Neuronal stem cell (in vitro differentiated cells): ENCODE results near the gene LITAF. TPM values are rescaled to one million over a fixed set of nuclear protein-coding genes. Genes with fewer than 3 reads are reported as not detected.

ENCODE experiments used
- DNase-seq: peaks from one replicate; pipeline ENCODE4 v3.0.0-alpha.2; 2013; ENCODE audit warnings: low spot score
- H2AFZ ChIP-seq: one replicate; pipeline ENCODE4 v1.6.1; 2013; ENCODE audit warnings: mild to moderate bottlenecking, low read length, inconsistent platforms
- H2AK5ac ChIP-seq: 2 replicates; pipeline ENCODE4 v1.6.1; 2013; ENCODE audit warnings: low read depth, mild to moderate bottlenecking, inconsistent platforms, low read length, moderate library complexity, mixed read lengths
- H2BK120ac ChIP-seq: 2 replicates; pipeline ENCODE4 v1.6.1; 2013; ENCODE audit warnings: low read depth, mild to moderate bottlenecking, inconsistent platforms, low read length, moderate library complexity, mixed read lengths
- H2BK12ac ChIP-seq: one replicate; pipeline ENCODE4 v1.6.1; 2013; ENCODE audit warnings: low read length, inconsistent platforms
- H2BK15ac ChIP-seq: 2 replicates; pipeline ENCODE4 v1.6.1; 2013; ENCODE audit warnings: mild to moderate bottlenecking, low read length, inconsistent platforms, mixed read lengths
- H2BK5ac ChIP-seq: one replicate; pipeline ENCODE4 v1.6.1; 2013; ENCODE audit warnings: inconsistent platforms, mild to moderate bottlenecking, low read length, moderate library complexity
- H3K14ac ChIP-seq: one replicate; pipeline ENCODE4 v1.6.1; 2013; ENCODE audit warnings: low read length, inconsistent platforms
- H3K18ac ChIP-seq: 2 replicates; pipeline ENCODE4 v1.6.1; 2013; ENCODE audit warnings: low read length, inconsistent platforms
- H3K23ac ChIP-seq: 2 replicates; pipeline ENCODE4 v1.6.1; 2013; ENCODE audit warnings: low read depth, mild to moderate bottlenecking, mixed read lengths, low read length, inconsistent platforms; ENCODE audit not compliant: poor library complexity
- H3K27ac ChIP-seq: replicated peaks from 3 replicates; pipeline ENCODE4 v1.5.1; 2013; ENCODE audit warnings: low read length, inconsistent platforms
- H3K27me3 ChIP-seq, 3 experiments: 2 replicates each; pipeline ENCODE4 v1.6.1; 2013; ENCODE audit warnings: low read length in 3 of 3, mild to moderate bottlenecking in 2 of 3, inconsistent platforms in 1 of 3, low read depth in 1 of 3, mixed read lengths in 1 of 3, moderate library complexity in 1 of 3; ENCODE audit not compliant: control insufficient read depth in 3 of 3, insufficient read depth in 3 of 3
- H3K36me3 ChIP-seq, 2 donors: replicated peaks in 1 of 2; 2 replicates each; pipeline ENCODE4 v1.6.1; 2013; ENCODE audit warnings: low read length in 2 of 2; ENCODE audit not compliant: control insufficient read depth in 2 of 2, insufficient read depth in 2 of 2
- H3K4ac ChIP-seq: 2 replicates; pipeline ENCODE4 v1.6.1; 2013; ENCODE audit warnings: inconsistent platforms, mild to moderate bottlenecking, low read length, moderate library complexity
- H3K4me1 ChIP-seq, 2 donors: 1 replicate in 1 of 2; 2 replicates in 1 of 2; pipeline ENCODE4 v1.6.1; 2013; ENCODE audit warnings: low read length in 2 of 2, low read depth in 1 of 2; ENCODE audit not compliant: control insufficient read depth in 2 of 2, insufficient read depth in 1 of 2
- H3K4me2 ChIP-seq: one replicate; pipeline ENCODE4 v1.6.1; 2013; ENCODE audit warnings: mild to moderate bottlenecking, low read length, inconsistent platforms; ENCODE audit not compliant: insufficient read depth, poor library complexity, severe bottlenecking
- H3K4me3 ChIP-seq, 2 donors: 2 replicates each; pipeline ENCODE4 v1.5.1; 2013; ENCODE audit warnings: low read length in 2 of 2, mild to moderate bottlenecking in 2 of 2, inconsistent platforms in 1 of 2, moderate library complexity in 1 of 2
- H3K79me1 ChIP-seq: one replicate; pipeline ENCODE4 v1.6.1; 2013; ENCODE audit warnings: low read depth, mild to moderate bottlenecking, inconsistent platforms, low read length, moderate library complexity
- H3K9ac ChIP-seq: one replicate; pipeline ENCODE4 v1.6.1; 2013; ENCODE audit warnings: mild to moderate bottlenecking, low read depth, low read length, inconsistent platforms; ENCODE audit not compliant: poor library complexity
- H3K9me3 ChIP-seq, 2 donors: replicated peaks in 1 of 2; 2 replicates each; pipeline versions ENCODE3 to v1.6.1; 2013; ENCODE audit warnings: low read length in 2 of 2, mild to moderate bottlenecking in 2 of 2, inconsistent platforms in 1 of 2, low read depth in 1 of 2, mixed read lengths in 1 of 2, moderate library complexity in 1 of 2; ENCODE audit not compliant: control insufficient read depth in 2 of 2, insufficient read depth in 1 of 2
- H4K8ac ChIP-seq: one replicate; pipeline ENCODE4 v1.6.1; 2013; ENCODE audit warnings: low read depth, mild to moderate bottlenecking, inconsistent platforms, low read length, moderate library complexity
- H4K91ac ChIP-seq: one replicate; pipeline ENCODE4 v1.6.1; 2013; ENCODE audit warnings: low read length, low read depth, mild to moderate bottlenecking, inconsistent platforms; ENCODE audit not compliant: poor library complexity
- WGBS, 2 donors: extraction: QIAGEN DNeasy Blood & Tissue Kit; methylation state at CpG; one replicate each; pipeline ENCODE4 v1.1.7; 2013; ENCODE audit warnings: missing lambda C conversion rate in 2 of 2, mixed read lengths in 1 of 2; ENCODE audit not compliant: insufficient read length in 2 of 2, insufficient replicate concordance in 1 of 2; ENCODE audit errors: extremely low coverage in 2 of 2; 5-methylcytosine and 5-hydroxymethylcytosine counted together
- polyA plus RNA-seq, 2 experiments: library from polyadenylated mRNA; stranded (reverse); fragments of 200-250 nt; gene quantifications; one replicate each; pipeline ENCODE4 v1.2.3, GENCODE V29; 2013

LITAF gene
- 85.6 TPM for polyA plus RNA-seq (2013, experiment 1 of 2)
- polyA plus RNA-seq (2013, experiment 2 of 2): 87.4 TPM

DNA sequence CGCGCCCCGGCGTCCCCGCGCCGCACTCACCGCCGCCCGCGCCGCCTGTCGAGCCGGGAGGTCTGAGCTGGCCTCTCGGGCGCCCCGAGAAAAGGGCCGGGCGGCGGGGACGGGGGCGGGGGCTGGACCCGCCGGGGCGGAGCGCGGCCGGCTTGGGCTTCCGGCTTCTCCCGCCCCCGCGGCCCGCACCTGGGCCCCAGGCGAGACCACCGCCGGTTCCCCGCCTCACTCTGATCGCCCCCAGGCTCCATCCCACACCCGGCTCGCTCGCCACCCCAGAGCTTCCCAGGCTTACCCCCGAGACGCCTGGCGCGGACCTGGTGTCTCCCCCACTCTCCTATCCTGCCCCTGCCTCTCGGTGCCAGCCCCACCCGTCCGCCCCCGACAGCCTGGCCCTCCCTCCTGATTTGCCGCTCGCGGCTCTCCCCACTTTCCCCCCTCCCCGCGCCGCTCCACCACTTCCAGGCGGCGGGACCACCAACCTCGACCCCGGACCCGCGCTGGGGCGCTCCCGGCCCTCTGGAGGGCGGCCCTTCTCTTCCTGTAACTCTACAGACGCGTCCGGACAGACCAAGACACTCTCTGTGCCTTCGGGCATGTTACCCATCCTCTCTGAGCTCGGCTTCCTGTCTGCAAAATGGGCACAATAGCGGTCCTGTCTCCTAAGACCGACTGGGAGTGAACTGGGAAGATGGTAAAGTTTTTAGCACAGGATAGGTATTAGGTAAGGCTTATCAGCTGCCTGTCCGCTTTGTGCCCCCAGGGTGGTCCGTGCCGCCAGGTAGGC lies at the start of gene LITAF:
Gene LITAF, minus strand, starts transcription at position 64 of the 787 bp plus-strand sequence. CDS start 30,189 bp downstream, outside the sequence.
- Histone ChIP-seq H3K27ac (no peak within 1 kb of the TSS), H3K4me3 (peak within 1 kb of the TSS; percentile 47 to 86), H3K4ac (no peak within 1 kb of the TSS), H4K8ac (no peak within 1 kb of the TSS), H3K36me3 (no peaks in the 10 kb centered on the region), H3K4me1 (peaks cover 9 to 15% of the 10 kb centered on the region in 2 donors), H2BK5ac (no peak within 1 kb of the TSS), H3K23ac (peak within 1 kb of the TSS; percentile 90), H2AK5ac (peak within 1 kb of the TSS; percentile 88), H2BK120ac (peak within 1 kb of the TSS; percentile 87), H2AFZ (peak within 1 kb of the TSS; percentile 90), H3K18ac (peak within 1 kb of the TSS; percentile 94), H2BK15ac (peak within 1 kb of the TSS; percentile 82), H3K4me2 (peak within 1 kb of the TSS; percentile 91), H3K27me3 (peaks cover 0 to 26% (median 4%) of the 10 kb centered on the region in 3 experiments), H2BK12ac (peak within 1 kb of the TSS; percentile 77), H3K9ac (peak within 1 kb of the TSS; percentile 78), H3K14ac (no peak within 1 kb of the TSS), H4K91ac (no peak within 1 kb of the TSS), H3K9me3 (peaks cover 8 to 14% of the 10 kb centered on the region in 2 donors), H3K79me1 (peaks cover 3% of the 10 kb centered on the region)
- DNase-seq: peak; percentile 52
- no CpG with 5 or more reads among the region's 74 CpGs for WGBS, 2 donors

DNA sequence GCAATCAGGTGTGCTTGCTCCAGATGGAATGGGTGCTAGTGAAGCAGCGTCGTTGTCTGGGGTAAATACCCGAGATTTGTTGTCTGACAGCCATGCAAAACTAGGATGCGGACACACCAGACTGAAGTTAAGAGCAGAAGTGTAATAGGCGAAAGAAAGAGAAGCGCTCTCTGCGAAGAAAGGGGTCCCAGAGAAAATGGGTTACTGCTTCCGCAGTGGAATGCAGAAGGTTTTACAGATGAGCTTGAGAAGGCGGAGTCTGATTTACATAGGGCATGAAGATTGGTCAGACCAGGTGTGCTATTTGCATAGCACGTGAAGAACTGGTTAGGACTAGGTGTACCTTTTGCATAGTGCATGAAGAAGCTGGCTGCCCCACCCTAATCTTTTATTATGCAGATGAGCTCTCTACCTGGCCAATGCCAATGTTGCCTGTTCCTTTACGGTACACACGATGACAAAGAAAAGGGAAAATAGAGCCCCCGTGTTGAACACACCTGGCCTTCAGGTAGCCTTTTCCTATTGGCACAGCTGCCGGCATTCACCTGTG lies 49.5 kb upstream of the LITAF start:
- no peaks in the 10 kb centered on the region for H3K79me1 ChIP-seq
- H2AK5ac ChIP-seq: no peak overlapping the region
- no peak overlapping the region for H3K23ac ChIP-seq
- no peak overlapping the region for H4K91ac ChIP-seq
- no peak overlapping the region for H4K8ac ChIP-seq
- H3K9me3 ChIP-seq: peaks cover 0 to 2% of the 10 kb centered on the region in 2 donors
- no peak overlapping the region for H3K4me3 ChIP-seq
- H3K27me3 ChIP-seq: peaks cover 0 to 5% (median 2%) of the 10 kb centered on the region in 3 experiments
- H3K36me3 ChIP-seq: no peaks in the 10 kb centered on the region
- peak overlapping the region; percentile 35 for H3K4me2 ChIP-seq
- H3K9ac ChIP-seq: no peak overlapping the region
- H3K27ac ChIP-seq: no peak overlapping the region
- H3K14ac ChIP-seq: no peak overlapping the region
- no peak for DNase-seq
- H2BK15ac ChIP-seq: no peak overlapping the region
- H3K4me1 ChIP-seq: peaks cover 21% of the 10 kb centered on the region in 2 donors
- no peak overlapping the region for H2BK12ac ChIP-seq
- H2BK5ac ChIP-seq: no peak overlapping the region
- no peak overlapping the region for H2AFZ ChIP-seq
- WGBS, 2 donors: no CpG with 5 or more reads among the region's 14 CpGs
- H3K18ac ChIP-seq: no peak overlapping the region
- H3K4ac ChIP-seq: no peak overlapping the region
- no peak overlapping the region for H2BK120ac ChIP-seq

DNA sequence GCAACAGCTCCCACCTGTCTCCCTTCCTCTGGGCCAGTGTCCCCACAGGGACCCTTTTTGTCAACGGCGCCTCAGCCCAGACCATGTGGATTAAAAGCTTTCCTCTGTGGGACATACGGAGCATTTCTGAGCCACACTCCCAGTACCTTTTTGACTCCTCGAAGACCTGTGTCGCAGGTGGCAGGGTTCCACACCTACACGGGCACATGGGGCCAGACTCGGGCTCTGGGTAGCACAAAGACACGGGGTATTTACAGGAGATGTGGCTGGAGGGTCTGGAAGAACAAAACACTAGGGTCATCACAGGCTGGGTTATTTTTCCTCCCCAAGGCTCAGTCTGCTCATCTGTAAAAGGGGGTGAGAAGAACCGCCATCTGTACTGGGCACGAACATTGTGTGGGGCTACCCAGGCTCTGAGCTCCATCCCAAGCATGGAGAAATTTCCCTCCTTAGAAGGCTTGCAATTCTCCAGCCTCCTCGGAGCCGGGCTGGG lies 49.0 kb upstream of the LITAF start:
- Histone ChIP-seq H3K27ac (no peak overlapping the region), H4K8ac (no peak overlapping the region), H3K79me1 (no peaks in the 10 kb centered on the region), H3K18ac (no peak overlapping the region), H3K36me3 (no peaks in the 10 kb centered on the region), H2AFZ (no peak overlapping the region), H2AK5ac (no peak overlapping the region), H3K9ac (no peak overlapping the region), H2BK5ac (no peak overlapping the region), H2BK12ac (no peak overlapping the region), H3K4ac (no peak overlapping the region), H2BK15ac (peak overlapping the region; percentile 60), H2BK120ac (no peak overlapping the region), H3K9me3 (peaks cover 0 to 2% of the 10 kb centered on the region in 2 donors), H3K23ac (no peak overlapping the region), H3K4me1 (peaks cover 17 to 19% of the 10 kb centered on the region in 2 donors), H3K27me3 (peaks cover 0 to 5% (median 2%) of the 10 kb centered on the region in 3 experiments), H3K14ac (no peak overlapping the region), H4K91ac (no peak overlapping the region), H3K4me2 (no peak overlapping the region), H3K4me3 (no peak overlapping the region)
- no CpG with 5 or more reads among the region's 12 CpGs for WGBS, 2 donors
- DNase-seq: no peak

DNA sequence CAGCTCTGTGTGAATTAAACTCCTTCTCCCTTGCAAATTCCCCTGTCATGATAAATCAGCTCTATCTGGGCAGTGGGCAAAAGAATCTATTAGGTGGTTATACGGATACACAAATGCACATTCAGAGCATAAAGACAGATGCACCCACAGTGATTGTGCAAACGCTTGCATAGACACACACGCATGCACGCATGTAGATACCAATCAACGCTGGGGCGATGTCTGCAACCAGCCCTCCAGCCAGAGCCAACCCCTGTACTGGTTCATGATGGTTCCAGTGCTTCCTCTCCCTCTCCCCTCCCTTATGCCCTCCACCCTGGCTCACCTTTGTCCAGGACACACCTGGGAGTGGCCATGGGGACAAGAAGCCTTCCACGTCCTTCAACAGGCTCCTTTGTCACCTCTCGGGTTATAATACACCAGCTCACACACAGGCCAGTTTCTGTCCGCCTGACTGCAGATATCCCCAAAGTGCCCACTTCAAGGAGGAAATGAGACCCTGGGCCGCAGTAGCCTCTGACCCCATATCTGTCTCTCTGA lies 48.5 kb upstream of the LITAF start:
- no peak overlapping the region for H3K9ac ChIP-seq
- H2BK15ac ChIP-seq: peak overlapping the region; percentile 60
- H3K4me3 ChIP-seq: no peak overlapping the region
- H2AK5ac ChIP-seq: no peak overlapping the region
- H3K18ac ChIP-seq: no peak overlapping the region
- peaks cover 11 to 14% of the 10 kb centered on the region in 2 donors for H3K4me1 ChIP-seq
- no peak overlapping the region for H3K4me2 ChIP-seq
- no peak overlapping the region for H4K91ac ChIP-seq
- no peak overlapping the region for H2BK5ac ChIP-seq
- no peaks in the 10 kb centered on the region for H3K79me1 ChIP-seq
- H2BK120ac ChIP-seq: no peak overlapping the region
- WGBS, 2 donors: no CpG with 5 or more reads among the region's 10 CpGs
- DNase-seq: no peak
- no peak overlapping the region for H2BK12ac ChIP-seq
- H3K9me3 ChIP-seq: peaks cover 0 to 2% of the 10 kb centered on the region in 2 donors
- H3K27me3 ChIP-seq: peaks cover 0 to 5% (median 2%) of the 10 kb centered on the region in 3 experiments
- no peak overlapping the region for H3K23ac ChIP-seq
- no peak overlapping the region for H2AFZ ChIP-seq
- no peak overlapping the region for H3K14ac ChIP-seq
- no peak overlapping the region for H3K27ac ChIP-seq
- no peaks in the 10 kb centered on the region for H3K36me3 ChIP-seq
- H3K4ac ChIP-seq: no peak overlapping the region
- H4K8ac ChIP-seq: no peak overlapping the region
